GM12878 (cell line): ENCODE measurements around the gene LIMS2. TPM values are rescaled to one million over a fixed set of nuclear protein-coding genes. Genes with fewer than 3 reads are reported as not detected.

Source experiments
- ATAC-seq: fragments of 200-7000 bp; cut with Tn5 transposase; 3 replicates; pipeline ENCODE4 v1.9.1; 2020; ENCODE audit warnings: mild to moderate bottlenecking, moderate library complexity
- BruUV-seq: library from RNA; stranded (reverse); fragments of 400-500 nt; replicated peaks from 2 replicates; lab custom pipeline; 2021; lab: Mats Ljungman, UMichigan
- CTCF ChIA-PET: fragments of 300-600 bp; sonication (Branson Sonifier 250); formaldehyde crosslinking; extraction: SDS; loops from one replicate; lab custom pipeline; 2021; ENCODE audit warnings: inconsistent platforms; lab: Yijun Ruan, JAX
- POLR2A ChIA-PET: fragments of 350-600 bp; formaldehyde crosslinking; extraction: SDS; loops from one replicate; lab custom pipeline; 2021; ENCODE audit warnings: inconsistent platforms; lab: Charles Lee
- RAD21 ChIA-PET: fragments of 300-600 bp; sonication (Branson Sonifier 250); formaldehyde crosslinking; loops from one replicate; lab custom pipeline; 2023; ENCODE audit warnings: antibody characterized with exemption; ENCODE audit not compliant: unreplicated experiment; lab: Charles Lee
- SMC1A ChIA-PET: fragments of 300-600 bp; sonication (Branson Sonifier 250); formaldehyde crosslinking; loops from one replicate; lab custom pipeline; 2023; ENCODE audit not compliant: unreplicated experiment, uncharacterized antibody; lab: Charles Lee
- DNase-seq: peaks from one replicate; pipeline ENCODE4 v3.0.0-alpha.2; 2011; ENCODE audit warnings: low read depth, low spot score
- FAIRE-seq: peaks from 3 replicates; lab custom pipeline; 2011; peaks lifted over from hg19 to GRCh38; lab: Jason Lieb, UNC
- H2AFZ ChIP-seq: 2 replicates; pipeline ENCODE4 v1.6.0; 2011; ENCODE audit warnings: low read depth, low read length, control low read depth; ENCODE audit not compliant: control insufficient read depth
- H3K27ac ChIP-seq: 2 replicates; pipeline ENCODE4 v1.5.1; 2011; ENCODE audit warnings: control low read depth; ENCODE audit not compliant: control insufficient read depth, insufficient read depth
- H3K27me3 ChIP-seq, 2 experiments: replicated peaks in 1 of 2; 2 replicates each; pipeline versions ENCODE4 v1.6.0 to v1.6.1; 2011; ENCODE audit warnings: low read length in 1 of 2; ENCODE audit not compliant: control insufficient read depth in 2 of 2, insufficient read depth in 2 of 2
- H3K36me3 ChIP-seq, 2 experiments: 2 replicates each; pipeline ENCODE4 v1.5.1; 2011; ENCODE audit warnings: low read length in 1 of 2; ENCODE audit not compliant: control insufficient read depth in 2 of 2, insufficient read depth in 2 of 2
- H3K4me1 ChIP-seq: 2 replicates; pipeline ENCODE4 v1.6.1; 2011; ENCODE audit warnings: mild to moderate bottlenecking, low read length, moderate library complexity, mixed read lengths; ENCODE audit not compliant: control insufficient read depth, insufficient read depth
- H3K4me2 ChIP-seq: 2 replicates; pipeline ENCODE4 v1.6.0; 2011; ENCODE audit warnings: control low read depth; ENCODE audit not compliant: control insufficient read depth, insufficient read depth
- H3K4me3 ChIP-seq: fragments of 200-600 bp; sonication (generic); 2 replicates; pipeline ENCODE4 v1.5.1; 2016
- H3K79me2 ChIP-seq: 2 replicates; pipeline ENCODE4 v1.6.0; 2011; ENCODE audit warnings: low read length; ENCODE audit not compliant: control insufficient read depth, insufficient read depth
- H3K9ac ChIP-seq: 2 replicates; pipeline ENCODE4 v1.8.0; 2011; ENCODE audit warnings: low read length, control low read depth, mixed read lengths; ENCODE audit not compliant: control insufficient read depth, insufficient read depth
- H3K9me3 ChIP-seq: replicated peaks from 3 replicates; pipeline ENCODE4 v1.5.1; 2011; ENCODE audit warnings: mild to moderate bottlenecking, low read length; ENCODE audit not compliant: control insufficient read depth, insufficient read depth
- H4K20me1 ChIP-seq: 2 replicates; pipeline ENCODE4 v1.6.0; 2011; ENCODE audit not compliant: control insufficient read depth, insufficient read depth
- ATF7 ChIP-seq: fragments of 450-650 bp; IDR thresholded peaks from 2 replicates; pipeline ENCODE4 v1.6.1; 2016; ENCODE audit warnings: low read depth, mild to moderate bottlenecking
- EP300 ChIP-seq, 2 experiments: fragments of 150-350 bp in 1 of 2; IDR thresholded peaks; 2 replicates each; pipeline ENCODE4 v1.6.1; 2011 to 2012; ENCODE audit warnings: low read depth in 2 of 2, low read length in 2 of 2, borderline replicate concordance in 1 of 2, improper control_type of control experiment in 1 of 2, inconsistent platforms in 1 of 2; ENCODE audit not compliant: control insufficient read depth in 1 of 2
- EZH2 ChIP-seq: IDR thresholded peaks from 2 replicates; pipeline ENCODE4 v1.6.1; 2012; ENCODE audit warnings: low read depth, mild to moderate bottlenecking, control low read depth, inconsistent platforms, low read length, borderline replicate concordance; ENCODE audit not compliant: control insufficient read depth
- HCFC1 ChIP-seq: fragments of 150-350 bp; IDR thresholded peaks from 2 replicates; pipeline ENCODE4 v1.6.1; 2014; ENCODE audit warnings: low read length
- IKZF1 ChIP-seq: fragments of 450-650 bp; conservative IDR thresholded peaks from 2 replicates; pipeline ENCODE4 v1.6.1; 2017; ENCODE audit warnings: antibody characterized with exemption, mild to moderate bottlenecking
- MTA3 ChIP-seq: IDR thresholded peaks from 2 replicates; pipeline ENCODE4 v1.6.1; 2012; ENCODE audit warnings: low read length, inconsistent platforms, borderline replicate concordance
- SUPT20H ChIP-seq: IDR thresholded peaks from 2 replicates; pipeline ENCODE4 v1.6.1; 2011; ENCODE audit warnings: low read depth, mild to moderate bottlenecking, low read length, moderate library complexity, borderline replicate concordance; ENCODE audit not compliant: control insufficient read depth
- TARDBP ChIP-seq: IDR thresholded peaks from 2 replicates; pipeline ENCODE4 v1.6.1; 2016; ENCODE audit warnings: borderline replicate concordance
- YBX1 ChIP-seq: fragments of 450-650 bp; IDR thresholded peaks from 2 replicates; pipeline ENCODE4 v1.6.1; 2016; ENCODE audit warnings: antibody characterized with exemption
- WGBS: methylation state at CpG from one replicate; pipeline ENCODE4 v1.1.6; 2016; ENCODE audit warnings: low lambda C conversion rate; ENCODE audit not compliant: insufficient replicate concordance, insufficient coverage; ENCODE audit errors: missing lambda C conversion rate; 5-methylcytosine and 5-hydroxymethylcytosine counted together
- in situ Hi-C: fragments of 300-500 bp; cut with MboI; formaldehyde crosslinking; loops from 9 replicates; pipeline ENCODE4 v1.14.3; 2018; ENCODE audit warnings: mixed read lengths
- intact Hi-C: fragments of 100-400 bp; cut with micrococcal nuclease; formaldehyde crosslinking; loops from one replicate; pipeline ENCODE4 v1.14.2; 2022; ENCODE audit not compliant: unreplicated experiment
- polyA plus RNA-seq, 11 experiments: library from polyadenylated mRNA; depleted of rRNA in 4 of 11; unstranded in 6 of 11; stranded (reverse) in 5 of 11; fragments of >200 nt; fragmentation: Nextera tagmentation in 4 of 11; fragmentation: Illumina TruSeq in 1 of 11; extraction: Ambion mirVana in 4 of 11; extraction: Trizol in 1 of 11; gene quantifications; 1 replicate in 1 of 11; 2 replicates in 10 of 11; pipeline versions ENCODE4 v1.2.1 to v1.2.3, GENCODE V29; 2011 to 2016; ENCODE audit warnings: inconsistent platforms in 2 of 11, missing spikeins in 2 of 11, low read depth in 1 of 11
- total RNA-seq, 4 experiments: library from RNA; depleted of rRNA in 3 of 4; stranded (reverse); fragments of >200 nt in 3 of 4; fragmentation: Illumina TruSeq in 1 of 4; extraction: Trizol in 1 of 4; gene quantifications; 2 replicates each; pipeline versions ENCODE4 v1.2.1 to v1.2.3, GENCODE V29; 2013 to 2021
- TF ChIP-seq, protein P1 (sequence below): fragments of 450-650 bp; IDR thresholded peaks from 2 replicates; pipeline ENCODE4 v1.6.1; 2018; ENCODE audit warnings: borderline replicate concordance, mild to moderate bottlenecking; ENCODE audit not compliant: partially characterized antibody
- TF ChIP-seq, protein P2 (sequence below): fragments of 150-350 bp; IDR thresholded peaks from 2 replicates; pipeline ENCODE4 v1.6.1; 2016; ENCODE audit warnings: low read depth, low read length
- TF ChIP-seq, protein P3 (sequence below), 3 experiments: IDR thresholded peaks in 2 of 3; conservative IDR thresholded peaks in 1 of 3; 2 replicates each; pipeline ENCODE4 v1.5.1; 2011; ENCODE audit warnings: low read depth in 3 of 3, low read length in 3 of 3, mild to moderate bottlenecking in 3 of 3, control low read depth in 2 of 3, moderate library complexity in 2 of 3, inconsistent platforms in 1 of 3, mixed read lengths in 1 of 3; ENCODE audit not compliant: control insufficient read depth in 2 of 3, insufficient read depth in 1 of 3; ENCODE audit errors: extremely low read depth in 1 of 3
- TF ChIP-seq, protein P4 (sequence below): IDR thresholded peaks from 2 replicates; pipeline ENCODE4 v1.6.1; 2011; ENCODE audit warnings: mild to moderate bottlenecking, low read depth, low read length, moderate library complexity; ENCODE audit not compliant: insufficient replicate concordance

LIMS2 gene
- total and polyA plus RNA-seq, 10 of the 15 experiments (the other 5 are each of a cell fraction or from before 2014, with no cell fraction given) = 0.06 to 0.81 (median 0.16) TPM; not detected in 2

DNA sequence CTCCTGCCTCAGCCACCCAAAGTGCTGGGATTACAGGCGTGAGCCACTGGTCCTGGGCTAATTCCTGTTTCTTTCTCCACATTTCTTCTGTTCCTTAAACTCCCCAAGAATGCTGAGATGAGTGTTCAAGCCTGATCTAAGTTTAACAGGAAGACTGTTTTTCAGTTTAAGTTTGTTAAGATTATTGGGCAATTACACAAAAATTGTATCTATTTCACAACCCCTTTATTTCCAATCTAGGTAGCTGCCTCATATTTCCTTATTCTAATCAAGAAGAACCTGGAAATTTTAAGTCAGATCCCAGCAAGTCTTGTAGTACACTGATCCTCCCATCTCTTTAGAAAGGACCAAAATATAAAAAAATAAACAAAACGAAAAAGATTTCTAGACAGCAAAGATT, 37.7 kb upstream of the LIMS2 start:
- H3K4me2 ChIP-seq = no peak overlapping the region
- CTCF ChIA-PET = interaction anchor here (2.9 kb wide), 1 partner anchor 8 kb away, joined by 9 read pairs; no protein-coding TSS in a partner anchor
- RAD21 ChIA-PET = no interaction called here
- no peaks in the 10 kb centered on the region for H3K27me3 ChIP-seq
- H3K79me2 ChIP-seq = no peaks in the 10 kb centered on the region
- H3K36me3 ChIP-seq = peaks cover 10 to 14% of the 10 kb centered on the region in 2 experiments
- no TSS peak for BruUV-seq
- POLR2A ChIA-PET = no interaction called here
- H3K4me1 ChIP-seq = no peaks in the 10 kb centered on the region
- H3K4me3 ChIP-seq = no peak overlapping the region
- ATAC-seq = no peak
- in situ Hi-C loops = no loop called here
- H4K20me1 ChIP-seq = no peaks in the 10 kb centered on the region
- DNase-seq = no peak
- no peak for FAIRE-seq
- 91% methylated on average over 2 of the region's 2 CpGs for WGBS
- H3K27ac ChIP-seq = no peak overlapping the region
- no peak overlapping the region for H2AFZ ChIP-seq
- no peaks in the 10 kb centered on the region for H3K9me3 ChIP-seq
- SMC1A ChIA-PET = interaction anchor here (0.9 kb wide), 1 partner anchor 9 kb away, joined by 3 read pairs; no protein-coding TSS in a partner anchor
- H3K9ac ChIP-seq = no peak overlapping the region
- intact Hi-C loops = no loop called here
- TF ChIP-seq, protein P1, sequence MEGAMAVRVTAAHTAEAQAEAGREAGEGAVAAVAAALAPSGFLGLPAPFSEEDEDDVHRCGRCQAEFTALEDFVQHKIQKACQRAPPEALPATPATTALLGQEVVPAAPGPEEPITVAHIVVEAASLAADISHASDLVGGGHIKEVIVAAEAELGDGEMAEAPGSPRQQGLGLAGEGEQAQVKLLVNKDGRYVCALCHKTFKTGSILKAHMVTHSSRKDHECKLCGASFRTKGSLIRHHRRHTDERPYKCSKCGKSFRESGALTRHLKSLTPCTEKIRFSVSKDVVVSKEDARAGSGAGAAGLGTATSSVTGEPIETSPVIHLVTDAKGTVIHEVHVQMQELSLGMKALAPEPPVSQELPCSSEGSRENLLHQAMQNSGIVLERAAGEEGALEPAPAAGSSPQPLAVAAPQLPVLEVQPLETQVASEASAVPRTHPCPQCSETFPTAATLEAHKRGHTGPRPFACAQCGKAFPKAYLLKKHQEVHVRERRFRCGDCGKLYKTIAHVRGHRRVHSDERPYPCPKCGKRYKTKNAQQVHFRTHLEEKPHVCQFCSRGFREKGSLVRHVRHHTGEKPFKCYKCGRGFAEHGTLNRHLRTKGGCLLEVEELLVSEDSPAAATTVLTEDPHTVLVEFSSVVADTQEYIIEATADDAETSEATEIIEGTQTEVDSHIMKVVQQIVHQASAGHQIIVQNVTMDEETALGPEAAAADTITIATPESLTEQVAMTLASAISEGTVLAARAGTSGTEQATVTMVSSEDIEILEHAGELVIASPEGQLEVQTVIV = no peak
- TF ChIP-seq EZH2 (no peak), EP300 (IDR thresholded peaks at IDR 0.05; ENCODE audit: borderline replicate concordance in 1 of 2, control insufficient read depth in 1 of 2, low read depth in 2 of 2, low read length in 2 of 2) (no peak), MTA3 (no peak), TARDBP (no peak), SUPT20H (no peak), ATF7 (no peak), YBX1 (no peak), IKZF1 (no peak), HCFC1 (no peak)
- TF ChIP-seq, protein P2, sequence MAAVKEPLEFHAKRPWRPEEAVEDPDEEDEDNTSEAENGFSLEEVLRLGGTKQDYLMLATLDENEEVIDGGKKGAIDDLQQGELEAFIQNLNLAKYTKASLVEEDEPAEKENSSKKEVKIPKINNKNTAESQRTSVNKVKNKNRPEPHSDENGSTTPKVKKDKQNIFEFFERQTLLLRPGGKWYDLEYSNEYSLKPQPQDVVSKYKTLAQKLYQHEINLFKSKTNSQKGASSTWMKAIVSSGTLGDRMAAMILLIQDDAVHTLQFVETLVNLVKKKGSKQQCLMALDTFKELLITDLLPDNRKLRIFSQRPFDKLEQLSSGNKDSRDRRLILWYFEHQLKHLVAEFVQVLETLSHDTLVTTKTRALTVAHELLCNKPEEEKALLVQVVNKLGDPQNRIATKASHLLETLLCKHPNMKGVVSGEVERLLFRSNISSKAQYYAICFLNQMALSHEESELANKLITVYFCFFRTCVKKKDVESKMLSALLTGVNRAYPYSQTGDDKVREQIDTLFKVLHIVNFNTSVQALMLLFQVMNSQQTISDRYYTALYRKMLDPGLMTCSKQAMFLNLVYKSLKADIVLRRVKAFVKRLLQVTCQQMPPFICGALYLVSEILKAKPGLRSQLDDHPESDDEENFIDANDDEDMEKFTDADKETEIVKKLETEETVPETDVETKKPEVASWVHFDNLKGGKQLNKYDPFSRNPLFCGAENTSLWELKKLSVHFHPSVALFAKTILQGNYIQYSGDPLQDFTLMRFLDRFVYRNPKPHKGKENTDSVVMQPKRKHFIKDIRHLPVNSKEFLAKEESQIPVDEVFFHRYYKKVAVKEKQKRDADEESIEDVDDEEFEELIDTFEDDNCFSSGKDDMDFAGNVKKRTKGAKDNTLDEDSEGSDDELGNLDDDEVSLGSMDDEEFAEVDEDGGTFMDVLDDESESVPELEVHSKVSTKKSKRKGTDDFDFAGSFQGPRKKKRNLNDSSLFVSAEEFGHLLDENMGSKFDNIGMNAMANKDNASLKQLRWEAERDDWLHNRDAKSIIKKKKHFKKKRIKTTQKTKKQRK = no peak
- TF ChIP-seq, protein P3, sequence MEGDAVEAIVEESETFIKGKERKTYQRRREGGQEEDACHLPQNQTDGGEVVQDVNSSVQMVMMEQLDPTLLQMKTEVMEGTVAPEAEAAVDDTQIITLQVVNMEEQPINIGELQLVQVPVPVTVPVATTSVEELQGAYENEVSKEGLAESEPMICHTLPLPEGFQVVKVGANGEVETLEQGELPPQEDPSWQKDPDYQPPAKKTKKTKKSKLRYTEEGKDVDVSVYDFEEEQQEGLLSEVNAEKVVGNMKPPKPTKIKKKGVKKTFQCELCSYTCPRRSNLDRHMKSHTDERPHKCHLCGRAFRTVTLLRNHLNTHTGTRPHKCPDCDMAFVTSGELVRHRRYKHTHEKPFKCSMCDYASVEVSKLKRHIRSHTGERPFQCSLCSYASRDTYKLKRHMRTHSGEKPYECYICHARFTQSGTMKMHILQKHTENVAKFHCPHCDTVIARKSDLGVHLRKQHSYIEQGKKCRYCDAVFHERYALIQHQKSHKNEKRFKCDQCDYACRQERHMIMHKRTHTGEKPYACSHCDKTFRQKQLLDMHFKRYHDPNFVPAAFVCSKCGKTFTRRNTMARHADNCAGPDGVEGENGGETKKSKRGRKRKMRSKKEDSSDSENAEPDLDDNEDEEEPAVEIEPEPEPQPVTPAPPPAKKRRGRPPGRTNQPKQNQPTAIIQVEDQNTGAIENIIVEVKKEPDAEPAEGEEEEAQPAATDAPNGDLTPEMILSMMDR (IDR thresholded peaks at IDR 0.05 in 2 of 3, conservative IDR thresholded peaks at IDR 0.05 in 1 of 3; ENCODE audit: control insufficient read depth in 2 of 3, extremely low read depth in 1 of 3, insufficient read depth in 1 of 3, low read depth in 3 of 3, low read length in 3 of 3) = no peak
- TF ChIP-seq, protein P4, sequence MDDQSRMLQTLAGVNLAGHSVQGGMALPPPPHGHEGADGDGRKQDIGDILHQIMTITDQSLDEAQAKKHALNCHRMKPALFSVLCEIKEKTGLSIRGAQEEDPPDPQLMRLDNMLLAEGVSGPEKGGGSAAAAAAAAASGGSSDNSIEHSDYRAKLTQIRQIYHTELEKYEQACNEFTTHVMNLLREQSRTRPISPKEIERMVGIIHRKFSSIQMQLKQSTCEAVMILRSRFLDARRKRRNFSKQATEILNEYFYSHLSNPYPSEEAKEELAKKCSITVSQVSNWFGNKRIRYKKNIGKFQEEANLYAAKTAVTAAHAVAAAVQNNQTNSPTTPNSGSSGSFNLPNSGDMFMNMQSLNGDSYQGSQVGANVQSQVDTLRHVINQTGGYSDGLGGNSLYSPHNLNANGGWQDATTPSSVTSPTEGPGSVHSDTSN = no peak
